Amniotic epithelial cell (primary cell): ENCODE data around the gene EHMT1.

Source experiments
- DNase-seq: peaks from one replicate; pipeline ENCODE4 v3.0.0-alpha.2; 2010; ENCODE audit warnings: low read depth

Gene EHMT1

DNA sequence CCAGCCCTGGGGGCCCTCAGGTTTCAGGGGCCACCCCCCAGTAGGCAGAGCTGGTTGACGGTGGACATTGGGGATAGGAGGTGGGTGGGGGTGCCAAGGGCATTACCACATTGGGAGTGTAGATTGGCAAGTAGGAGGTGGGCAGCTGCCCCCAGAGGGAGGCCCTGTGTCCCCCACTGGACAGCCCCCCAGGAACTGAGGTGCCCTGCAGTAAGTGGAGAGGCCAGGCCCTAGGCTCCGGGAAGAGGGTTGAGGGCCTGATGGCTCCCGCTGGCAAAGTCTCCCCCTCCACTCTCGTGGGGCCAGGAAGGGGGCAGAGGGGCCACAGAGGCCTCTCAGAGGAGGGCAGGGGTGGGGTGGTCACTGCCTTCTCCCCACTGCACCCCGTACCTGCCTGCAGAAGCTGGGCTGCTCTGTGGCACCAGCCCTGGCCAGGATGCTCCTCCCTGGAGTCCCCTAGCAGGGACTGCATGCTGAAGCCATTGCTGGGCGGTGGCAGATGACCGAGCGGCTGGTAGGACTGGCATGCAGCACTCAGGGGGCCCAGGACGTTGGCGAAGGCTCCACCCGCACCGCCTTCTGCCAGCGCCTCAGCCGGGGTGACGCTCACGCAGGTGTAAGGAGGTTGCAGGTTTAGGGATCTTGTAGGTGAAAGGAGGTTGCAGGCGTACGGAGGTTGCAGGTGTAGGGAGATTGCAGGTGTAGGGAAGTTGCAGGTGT lies 169.1 kb downstream of the EHMT1 start:
- no peak for DNase-seq

DNA sequence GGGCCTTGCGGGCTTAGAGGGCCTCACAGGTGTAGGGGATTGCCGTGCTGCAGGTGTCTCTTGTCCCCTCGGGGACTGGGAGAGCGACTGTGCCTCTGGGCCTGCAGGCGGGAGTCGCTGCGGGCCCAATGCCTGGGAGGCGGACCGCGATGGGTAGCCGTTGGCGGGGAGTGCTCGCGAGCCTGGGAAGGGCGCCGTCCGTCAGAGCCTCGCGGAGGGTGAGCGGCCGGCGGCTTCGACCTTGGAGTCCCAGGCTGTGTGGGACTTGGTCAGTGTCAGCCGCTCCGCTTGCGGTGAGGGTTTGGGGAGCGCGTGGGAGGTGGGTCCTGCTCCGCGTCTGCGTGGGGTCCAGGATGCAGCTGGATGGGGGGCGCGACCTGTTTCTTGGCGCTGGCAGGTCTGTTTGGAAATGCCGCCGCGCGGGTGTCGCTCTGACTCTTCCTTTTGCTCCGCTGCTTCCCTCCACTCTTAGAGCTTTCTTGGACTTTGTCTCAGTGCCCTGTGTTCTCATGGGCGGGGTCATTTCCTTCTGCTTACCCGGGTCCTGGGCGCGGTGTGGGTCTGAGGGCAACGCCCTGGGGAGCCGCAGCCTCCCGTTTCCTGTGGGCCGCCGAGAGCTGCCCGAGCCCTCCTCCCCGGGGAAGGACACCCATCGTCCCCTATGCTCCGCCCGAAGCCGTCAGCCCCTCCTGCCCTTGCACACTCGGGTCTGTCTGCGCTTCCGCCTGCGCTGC lies 169.9 kb downstream of the EHMT1 start:
- DNase-seq = no peak

DNA sequence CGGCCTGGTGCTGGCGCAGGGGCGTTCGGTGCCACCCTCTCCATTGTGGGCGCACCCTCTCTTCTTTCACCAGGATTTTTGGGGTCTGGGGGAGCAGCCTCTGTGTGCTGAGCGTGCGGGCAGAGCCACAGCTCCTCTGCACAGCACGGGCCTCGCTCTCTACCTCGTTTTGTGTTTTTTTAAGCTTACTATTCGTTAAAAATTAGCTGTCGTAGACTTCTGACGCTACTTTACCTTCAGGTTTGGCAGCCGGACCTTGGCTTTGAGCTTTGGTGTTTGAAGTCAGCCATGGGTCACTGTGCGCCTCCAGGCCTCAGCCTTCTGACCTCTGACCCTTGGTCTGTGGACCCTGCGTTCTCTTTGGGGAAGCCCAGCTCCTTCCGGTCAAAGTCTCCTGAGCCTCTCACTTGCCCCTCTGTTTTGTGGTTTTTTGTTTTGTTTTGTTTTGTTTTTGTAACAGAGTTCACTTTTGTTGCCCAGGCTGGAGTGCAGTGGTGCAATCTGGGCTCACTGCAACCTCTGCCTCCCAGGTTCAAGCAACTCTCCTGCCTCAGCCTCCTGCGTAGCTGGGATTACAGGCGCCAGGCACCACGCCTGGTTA lies 170.6 kb downstream of the EHMT1 start:
- no peak for DNase-seq

DNA sequence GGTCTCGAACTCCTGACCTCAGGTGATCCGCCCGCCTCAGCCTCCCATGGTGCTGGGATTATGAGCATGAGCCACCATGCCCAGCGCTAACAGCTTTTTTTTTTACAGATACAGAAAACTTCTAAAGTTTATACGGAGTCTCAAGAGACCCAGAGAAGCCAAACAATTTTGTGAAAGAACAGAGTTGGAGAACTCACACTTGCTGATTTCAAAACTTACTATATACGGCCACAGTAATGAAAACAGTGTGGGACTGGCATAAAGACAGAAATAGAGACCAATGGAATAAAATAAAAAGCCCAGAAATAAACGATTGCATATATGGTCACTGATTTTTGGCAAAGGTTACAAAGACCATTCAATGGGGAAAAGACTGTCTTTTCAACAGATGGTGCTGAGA lies 173.1 kb downstream of the EHMT1 start:
- DNase-seq = no peak

- DNase-seq = peak; percentile 4
These were observed 174.5 kb downstream of the EHMT1 start for GRCh38 chr9:137793196-137793841.

- DNase-seq = no peak
These were observed 176.4 kb downstream of the EHMT1 start for GRCh38 chr9:137795156-137795666.

DNA sequence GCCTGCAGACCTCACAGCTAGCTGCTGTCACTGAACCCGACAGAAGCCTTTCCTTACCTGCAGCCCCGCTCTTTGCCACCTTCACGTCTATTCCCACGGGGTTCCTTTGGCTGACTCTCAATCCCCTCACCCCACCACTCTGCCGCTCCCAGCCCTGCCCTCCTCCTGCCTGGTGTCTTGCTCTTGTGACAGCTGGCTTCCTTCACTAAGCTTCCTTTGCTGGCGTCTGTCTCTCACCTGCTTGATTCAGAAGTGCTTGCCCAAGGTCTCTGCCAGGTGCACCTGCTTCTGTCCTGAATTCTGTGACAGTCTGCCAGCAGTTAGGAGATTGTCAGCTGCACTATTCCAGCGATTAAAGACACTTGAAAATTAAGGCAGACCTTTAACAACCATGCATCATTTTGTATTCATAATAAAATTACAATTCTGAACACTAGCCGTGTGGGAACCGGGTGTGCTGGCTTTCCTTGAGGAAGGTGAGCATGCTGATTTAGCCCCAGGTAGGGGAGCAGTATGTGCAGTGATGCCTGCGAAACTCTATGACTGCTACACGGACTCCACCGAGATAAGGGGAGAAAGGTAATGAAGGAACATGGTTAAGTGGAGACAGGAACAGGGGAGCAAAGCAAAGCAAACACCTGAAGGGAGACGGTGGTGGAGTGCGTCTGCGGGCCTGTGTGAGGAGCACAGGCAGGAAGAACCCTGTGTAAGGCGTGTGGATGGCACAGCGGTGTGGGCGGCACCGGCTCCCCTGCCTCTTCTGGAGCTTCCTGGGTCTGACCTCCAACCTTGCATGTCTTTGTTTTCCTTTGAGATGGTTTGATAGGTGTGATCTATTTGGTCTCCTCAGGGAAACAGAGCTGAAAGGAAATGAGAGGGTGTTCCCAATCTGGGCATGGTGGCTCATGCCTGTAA lies 178.7 kb downstream of the EHMT1 start:
- DNase-seq = no peak

- DNase-seq = no peak
These were observed 179.3 kb downstream of the EHMT1 start for GRCh38 chr9:137798142-137798541.

GRCh38 chr9:137798901-137799629 lies 180.3 kb downstream of the EHMT1 start:
- no peak for DNase-seq

DNA sequence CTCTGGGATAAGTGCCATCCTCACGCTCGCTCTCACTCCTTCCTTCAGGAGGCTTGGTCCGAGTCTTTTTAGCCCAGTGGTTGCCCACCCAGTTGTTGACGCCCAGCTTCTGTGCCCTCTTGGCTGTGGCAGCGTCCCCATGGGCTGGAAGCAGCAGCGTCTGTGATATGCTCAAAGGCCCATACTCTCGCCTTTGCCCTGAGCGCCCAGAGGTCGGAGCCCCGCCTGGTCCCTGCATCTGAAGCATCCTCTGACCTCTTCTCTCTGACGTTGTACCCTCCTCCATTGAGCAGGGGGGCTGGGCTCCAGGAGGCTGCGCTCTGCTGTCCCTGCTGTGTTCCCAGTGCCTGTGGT lies 180.8 kb downstream of the EHMT1 start:
- no peak for DNase-seq

DNA sequence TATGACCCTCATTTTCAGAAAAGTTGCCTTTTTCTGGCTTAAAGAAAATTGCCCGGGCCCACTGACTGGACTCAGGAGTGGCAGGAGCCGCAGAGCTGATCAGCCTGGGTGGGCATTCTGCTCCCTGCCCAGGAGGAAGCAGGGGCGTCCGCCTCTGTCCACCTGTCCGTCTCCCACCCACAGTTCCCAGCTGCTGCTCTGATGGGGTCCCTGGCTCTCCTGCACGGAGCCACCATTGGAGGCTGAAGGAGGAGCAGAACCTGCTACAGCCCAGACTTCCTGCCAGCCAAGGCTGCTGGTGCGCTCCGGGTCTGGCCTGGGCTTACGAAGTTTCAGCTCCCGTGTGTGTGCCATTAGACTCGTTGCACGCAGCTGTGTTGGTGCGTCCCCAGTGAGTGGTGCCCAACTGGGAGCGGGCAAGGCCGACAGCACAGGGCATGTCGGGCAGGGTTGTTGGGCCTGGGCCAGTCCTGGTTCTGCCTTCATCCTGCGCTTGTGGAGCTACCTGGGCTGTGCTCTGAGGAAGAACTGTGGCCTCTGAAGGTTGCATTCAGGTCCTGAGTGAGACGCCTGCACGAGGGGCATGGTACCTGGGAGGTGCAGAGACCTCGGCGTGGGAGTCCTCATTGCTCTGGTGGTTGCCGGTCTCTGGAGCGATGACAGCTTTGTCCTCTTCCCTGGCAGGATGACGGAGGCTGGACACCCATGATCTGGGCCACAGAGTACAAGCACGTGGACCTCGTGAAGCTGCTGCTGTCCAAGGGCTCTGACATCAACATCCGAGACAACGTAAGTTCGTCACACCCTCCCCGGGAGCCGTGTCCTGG lies 181.6 kb downstream of the EHMT1 start:
- no peak for DNase-seq

DNA sequence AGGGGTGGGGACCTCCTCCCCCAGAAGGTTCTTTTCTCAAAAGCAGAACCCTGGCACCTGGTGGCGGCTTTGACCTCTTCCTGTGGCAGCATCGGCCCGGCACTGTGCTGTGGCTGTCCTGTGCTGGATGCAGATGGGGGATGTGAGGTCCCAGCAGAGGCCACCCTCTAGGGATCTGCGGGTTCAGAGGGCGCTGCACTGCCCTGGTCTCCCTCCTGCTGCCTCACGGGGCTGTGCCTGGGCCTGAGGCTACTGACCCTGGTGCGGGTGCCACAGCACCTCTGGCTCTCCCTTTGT lies 182.2 kb downstream of the EHMT1 start:
- no peak for DNase-seq

GRCh38 chr9:137802021-137802420 lies 183.2 kb downstream of the EHMT1 start:
- DNase-seq = no peak

DNA sequence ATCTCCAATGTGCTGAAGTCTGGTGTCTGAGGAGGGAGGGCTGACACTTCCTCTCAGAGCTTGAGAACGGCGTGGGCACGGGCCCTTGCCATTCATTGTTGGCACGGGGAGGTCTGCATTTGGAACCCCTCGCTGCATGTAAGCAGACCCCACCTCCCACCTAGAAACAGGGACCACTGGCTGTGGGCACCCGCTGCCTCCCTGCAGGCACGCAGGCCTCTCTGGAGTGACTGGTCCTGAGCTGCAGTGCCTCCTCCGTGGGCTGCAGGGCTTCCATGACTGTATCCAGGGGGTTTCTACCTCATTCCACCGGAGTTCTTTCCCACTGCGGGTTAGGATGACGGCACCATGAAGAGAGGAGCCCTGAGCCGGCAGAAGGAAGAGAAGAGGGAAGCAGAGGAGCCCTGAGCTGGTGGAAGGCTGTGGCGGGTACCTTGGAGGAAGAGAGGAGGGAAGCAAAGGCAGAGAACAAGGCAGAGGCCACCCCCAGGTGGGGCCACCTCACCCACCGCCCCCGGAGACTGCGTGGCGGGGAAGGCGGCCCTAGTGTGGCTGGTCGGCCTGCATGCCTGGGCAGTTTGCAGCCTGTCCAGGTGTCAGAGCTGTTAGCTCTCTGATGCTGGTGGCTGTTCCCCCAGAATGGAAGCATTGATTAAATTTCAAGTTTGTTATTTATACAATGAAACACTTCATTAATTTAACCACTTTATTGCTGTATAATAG lies 183.9 kb downstream of the EHMT1 start:
- DNase-seq = no peak

- DNase-seq = peak; percentile 22
These were observed 186.3 kb downstream of the EHMT1 start for GRCh38 chr9:137804908-137805630.

DNA sequence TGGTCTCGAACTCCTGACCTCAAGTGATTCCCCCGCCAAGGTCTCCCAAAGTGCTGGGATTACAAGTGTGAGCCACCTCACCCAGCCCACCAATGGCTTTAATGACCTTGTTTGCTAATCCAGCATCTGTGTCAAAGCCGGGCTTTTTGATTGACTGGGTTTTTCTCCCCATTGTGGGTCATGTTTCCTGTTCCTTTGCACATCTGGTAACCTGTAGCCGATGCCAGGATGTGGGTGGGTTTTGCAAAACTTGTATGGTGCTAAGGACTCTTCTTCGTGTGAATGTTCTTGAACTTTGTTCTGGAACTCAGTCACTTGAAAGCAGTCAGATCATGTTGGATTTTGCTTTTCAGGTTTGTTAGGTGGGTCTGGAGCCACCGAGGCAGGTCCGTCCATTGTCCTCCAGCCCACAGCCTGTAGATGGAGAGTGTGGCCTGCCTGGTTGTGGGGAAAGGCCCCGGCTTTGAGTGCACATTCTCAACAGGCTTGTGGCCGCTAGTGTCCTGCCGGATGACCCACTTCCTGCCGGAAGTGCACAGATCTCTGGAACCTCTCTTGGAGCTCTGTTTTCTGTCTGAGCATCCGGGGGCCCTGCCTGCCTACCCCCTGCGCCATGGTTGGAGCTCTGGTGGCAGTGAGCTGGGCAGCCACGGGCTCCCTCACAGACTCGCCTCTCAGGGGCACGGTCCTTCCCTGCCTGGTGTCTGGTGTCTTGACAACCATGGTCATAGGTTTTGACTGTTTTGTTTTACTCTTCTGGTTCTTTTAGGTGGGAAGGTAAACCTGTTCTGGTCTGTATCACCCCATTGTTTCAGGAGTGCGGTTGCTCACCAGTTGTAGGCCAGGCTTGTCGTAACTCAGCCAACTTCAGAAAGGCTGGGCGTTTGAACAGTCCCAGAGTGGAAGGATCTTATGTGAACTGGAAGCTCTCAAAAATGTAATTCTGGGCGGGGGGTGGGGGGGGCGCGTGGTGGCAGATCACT lies 189.2 kb downstream of the EHMT1 start:
- DNase-seq = no peak

DNA sequence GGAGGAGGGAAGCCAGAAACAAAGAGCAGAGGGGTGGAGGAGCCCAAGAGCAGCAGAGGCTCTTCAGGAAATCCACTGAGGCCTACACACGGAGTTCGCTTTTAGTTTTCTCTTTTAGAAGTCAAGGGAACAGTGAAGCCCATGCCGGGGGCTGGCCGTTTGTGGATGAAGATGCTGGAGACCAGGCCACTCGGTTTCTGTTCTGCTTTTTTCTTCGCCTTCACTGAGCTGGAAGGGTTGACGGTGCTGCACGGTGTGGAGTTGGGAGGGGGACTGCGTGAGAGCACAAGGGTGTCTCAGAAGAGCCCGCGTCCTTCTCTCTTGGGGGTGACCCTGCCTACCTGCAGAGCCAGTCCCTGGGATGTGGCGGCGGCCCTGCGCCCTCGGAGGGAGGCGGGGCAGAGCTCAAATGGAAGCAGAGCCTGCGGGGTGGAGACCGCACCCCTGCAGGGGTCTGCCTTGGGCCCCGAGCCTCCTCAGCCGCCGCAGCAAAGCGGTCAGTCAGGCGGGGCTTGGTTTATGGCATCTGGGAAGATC lies 190.3 kb downstream of the EHMT1 start:
- no peak for DNase-seq
